HPDE6-E6E7 (cell line): ENCODE data around the gene CARM1.
"Not testable (repeated sequence)": the region's sequence is repeated elsewhere in the genome, so short reads cannot be mapped to it uniquely, and the experiment has no call there.

ENCODE experiments used
- DNase-seq: peaks from one replicate; pipeline ENCODE4 v3.0.0; 2011; ENCODE audit warnings: missing footprints; ENCODE audit errors: extremely low spot score

The CARM1 gene

DNA sequence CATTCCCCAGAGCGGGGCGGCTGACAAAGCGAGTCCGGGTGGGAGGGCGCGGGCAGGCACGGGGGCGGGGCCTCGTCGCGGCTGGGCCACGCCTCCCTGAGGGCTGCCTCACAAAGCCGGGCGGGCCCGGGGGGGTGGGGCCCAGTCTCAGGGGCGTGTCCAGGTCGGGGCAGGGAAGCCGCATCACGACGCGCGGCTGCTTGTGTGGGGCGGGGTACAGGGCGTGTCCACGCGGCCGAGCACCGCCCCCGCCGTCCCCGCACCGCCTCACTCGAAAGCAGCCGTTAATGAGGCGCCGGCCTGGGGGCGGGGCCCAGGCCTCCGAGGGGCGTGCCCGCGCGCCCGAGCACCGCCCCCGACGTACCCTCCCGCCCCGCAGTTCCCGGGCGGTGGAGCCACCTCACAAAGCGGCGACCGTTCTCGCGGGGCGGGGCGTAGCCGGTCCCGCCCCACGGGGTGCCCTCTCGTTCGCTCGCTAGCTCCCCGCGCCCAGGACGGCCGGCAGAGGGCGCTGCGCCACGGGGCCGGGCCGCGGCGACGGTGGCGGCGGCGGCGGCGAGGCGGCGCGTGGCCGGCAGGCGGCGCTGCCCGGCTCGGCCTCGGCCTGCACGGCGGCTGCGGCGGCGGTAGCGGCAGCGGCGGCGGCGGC lies at the start of gene CARM1:
Gene CARM1 (plus strand): TSS at position 599 of the 649 bp plus-strand sequence. CDS start 150 bp downstream, outside the sequence.
- DNase-seq: peak; percentile 95

GRCh38 chr19:10823690-10824089 lies 47.7 kb upstream of the CARM1 start:
- DNase-seq: no peak

- DNase-seq: no peak
Measured at GRCh38 chr19:10826231-10826630, 45.1 kb upstream of the CARM1 start.

DNA sequence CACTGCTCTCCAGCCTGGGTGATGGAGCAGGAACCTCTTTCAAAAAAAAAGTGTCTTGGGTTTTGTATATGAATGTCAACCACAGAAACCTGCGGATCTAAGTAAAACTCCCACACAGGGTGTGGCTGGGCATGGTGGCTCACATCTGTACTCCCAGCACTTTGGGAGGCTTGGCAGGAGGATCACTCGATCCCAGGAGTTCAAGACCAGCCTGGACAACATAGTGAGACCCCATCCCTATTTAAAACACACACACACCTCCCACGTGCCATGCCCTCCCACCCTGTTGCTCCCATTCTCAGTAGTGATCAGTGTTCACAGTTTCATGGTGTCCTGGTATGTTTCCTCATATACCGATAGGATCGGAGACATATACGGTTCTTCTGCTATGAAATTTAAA lies 44.5 kb upstream of the CARM1 start:
- DNase-seq: no peak

DNA sequence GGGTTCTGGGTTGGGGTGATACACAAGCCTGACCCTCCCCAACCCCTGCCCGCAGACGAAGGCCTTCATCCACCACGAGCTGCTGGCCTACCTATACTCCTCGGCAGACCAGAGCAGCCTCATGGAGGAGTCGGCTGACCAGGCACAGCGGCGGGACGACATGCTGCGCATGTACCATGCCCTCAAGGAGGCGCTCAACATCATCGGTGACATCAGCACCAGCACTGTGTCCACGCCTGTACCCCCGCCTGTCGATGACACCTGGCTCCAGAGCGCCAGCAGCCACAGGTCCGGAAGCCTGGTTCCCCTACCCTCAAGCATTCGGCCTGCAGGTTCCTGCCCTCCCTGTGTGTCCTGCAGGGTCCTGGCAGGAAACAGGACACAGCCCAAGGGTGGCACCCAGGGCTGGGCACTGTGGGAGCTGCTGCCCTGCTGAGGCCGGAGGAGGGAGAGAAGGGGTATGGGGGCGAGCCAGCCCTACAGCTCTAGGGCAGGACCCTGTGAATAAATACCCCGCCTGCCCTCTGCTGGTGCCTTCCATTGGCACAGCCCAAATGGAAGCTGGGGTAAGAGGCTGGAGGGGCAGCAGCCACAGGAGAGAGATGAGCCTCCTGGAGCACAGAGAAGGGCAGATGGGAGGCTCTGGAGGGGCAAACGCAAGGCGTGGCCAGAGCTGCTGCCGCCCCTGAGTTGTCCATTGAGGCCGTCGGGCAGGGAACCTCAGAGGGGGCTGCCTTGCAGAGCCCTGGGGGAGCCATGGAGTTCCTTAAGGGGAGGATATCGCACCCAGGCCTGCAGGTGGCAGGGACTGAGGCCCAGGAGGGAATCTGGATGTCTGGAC lies 42.2 kb upstream of the CARM1 start:
- DNase-seq: no peak

DNA sequence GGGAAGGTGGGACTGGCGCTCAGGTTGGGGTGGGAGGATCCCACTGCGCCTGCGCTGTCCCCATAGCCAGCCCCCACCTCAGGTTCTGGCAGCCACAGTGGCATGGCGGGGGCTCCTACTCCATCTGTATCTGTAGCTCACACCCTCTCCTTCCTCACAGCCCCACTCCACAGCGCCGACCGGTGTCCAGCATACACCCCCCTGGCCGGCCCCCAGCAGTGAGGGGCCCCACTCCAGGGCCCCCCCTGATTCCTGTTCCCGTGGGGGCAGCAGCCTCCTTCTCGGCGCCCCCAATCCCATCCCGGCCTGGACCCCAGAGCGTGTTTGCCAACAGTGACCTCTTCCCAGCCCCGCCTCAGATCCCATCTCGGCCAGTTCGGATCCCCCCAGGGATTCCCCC lies 41.4 kb upstream of the CARM1 start:
- DNase-seq: no peak

DNA sequence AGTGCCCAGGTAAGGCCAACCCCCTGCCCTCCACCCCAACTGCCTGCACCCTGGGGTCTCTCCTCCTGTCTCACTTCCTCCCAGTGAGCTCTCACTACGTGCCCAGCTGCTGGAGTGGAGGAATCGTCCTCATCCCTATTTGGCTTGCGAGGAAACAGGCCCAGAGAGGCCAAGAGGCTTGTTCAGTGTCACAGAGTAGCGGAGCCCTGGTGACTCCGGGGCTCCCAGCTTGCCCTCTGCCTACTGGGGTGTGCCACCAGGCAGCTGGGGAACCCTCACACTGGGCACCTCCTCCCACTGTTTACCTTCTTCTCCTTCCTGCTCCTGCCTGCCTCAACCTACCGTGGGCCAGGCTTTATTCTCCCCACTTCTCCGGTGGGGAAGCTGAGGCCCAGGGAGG lies 41.0 kb upstream of the CARM1 start:
- no peak for DNase-seq

DNA sequence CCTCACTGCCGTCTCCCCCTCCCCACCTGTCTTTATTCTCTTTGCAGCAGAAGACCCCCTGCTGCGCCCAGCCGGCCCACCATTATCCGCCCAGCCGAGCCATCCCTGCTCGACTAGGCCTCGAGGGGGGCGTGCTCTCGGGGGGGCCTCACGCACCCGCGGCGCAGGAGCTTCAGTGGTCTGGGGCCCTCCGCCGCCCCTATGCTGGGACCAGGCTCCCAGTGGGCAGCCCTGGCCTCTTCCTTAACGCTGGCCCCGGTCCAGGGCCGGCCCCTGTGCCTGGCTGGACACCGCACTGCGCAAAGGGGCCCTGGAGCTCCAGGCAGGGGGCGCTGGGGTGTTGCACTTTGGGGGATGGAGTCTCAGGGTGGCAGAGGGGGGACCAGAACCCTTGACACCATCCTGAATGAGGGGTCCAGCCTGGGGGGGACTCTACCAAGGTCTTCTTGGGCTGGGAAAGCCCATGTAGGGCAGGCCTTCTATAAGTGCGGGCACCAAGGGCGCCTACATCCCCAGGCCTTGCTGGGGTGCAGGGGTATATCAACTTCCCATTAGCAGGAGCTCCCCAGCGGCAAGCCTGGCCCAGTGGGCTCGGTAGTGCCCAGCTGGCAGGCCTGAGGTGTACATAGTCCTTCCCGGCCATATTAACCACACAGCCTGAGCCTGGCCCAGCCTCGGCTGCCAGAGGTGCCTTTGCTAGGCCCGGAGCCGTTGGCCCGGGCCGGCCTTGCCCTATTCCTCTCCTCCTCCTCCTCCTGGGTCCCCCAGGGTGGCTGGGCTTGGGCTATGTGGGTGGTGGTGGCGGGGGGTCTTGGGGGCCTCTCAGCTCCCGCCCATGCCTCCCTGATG lies 40.2 kb upstream of the CARM1 start:
- no peak for DNase-seq

- DNase-seq: no peak
Measured at GRCh38 chr19:10831987-10832938, 39.1 kb upstream of the CARM1 start.

DNA sequence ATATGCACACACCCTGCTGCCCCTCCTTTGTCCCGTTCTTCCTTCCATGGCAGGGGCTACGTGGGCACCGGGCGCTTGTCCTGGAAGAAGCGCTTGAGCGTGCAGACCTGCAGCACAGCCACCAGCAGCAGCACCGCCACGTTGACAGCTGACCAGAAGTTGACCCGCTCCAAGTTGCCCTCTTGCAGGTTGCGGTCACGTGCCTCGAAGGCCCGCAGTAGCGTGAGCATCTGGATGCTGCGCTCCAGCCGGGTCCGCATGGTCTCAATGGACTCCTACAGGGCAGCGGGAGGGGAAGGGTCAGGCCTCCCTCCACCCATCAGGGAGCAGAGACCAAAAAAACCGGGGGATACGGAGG lies 38.4 kb upstream of the CARM1 start:
- no peak for DNase-seq

DNA sequence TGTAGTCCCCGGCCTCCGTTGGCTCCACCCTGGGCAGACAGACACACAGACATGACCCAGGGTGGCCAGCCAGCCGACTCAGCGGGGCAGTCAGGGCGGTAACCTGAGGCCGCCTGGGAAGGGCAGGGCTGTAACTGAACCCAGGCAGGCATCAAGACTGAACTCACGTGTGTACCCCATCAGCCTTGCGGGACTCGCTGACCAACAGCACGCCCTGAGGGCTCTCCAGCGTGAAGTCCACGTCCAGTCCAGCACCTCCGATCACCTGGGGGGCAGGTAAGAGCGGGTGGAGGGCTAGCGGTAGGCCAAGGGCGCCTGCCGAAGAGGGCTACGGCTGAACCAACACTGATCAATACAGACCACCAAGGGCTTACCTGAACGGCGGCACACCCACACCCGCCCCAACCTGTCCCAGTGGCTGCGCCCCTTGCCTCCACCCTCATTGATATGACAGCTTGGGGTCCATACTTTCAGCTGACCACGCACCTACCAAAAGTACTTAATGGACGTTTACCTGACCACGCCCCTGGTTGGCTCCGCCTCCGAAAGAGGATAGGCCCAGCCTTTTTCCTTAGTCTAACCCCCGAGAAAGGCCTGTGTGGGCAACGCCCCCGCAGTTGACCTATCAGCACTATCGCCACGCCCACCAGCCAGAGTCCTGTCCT lies 36.1 kb upstream of the CARM1 start:
- peak; percentile 99 for DNase-seq

- peak; percentile 95 for DNase-seq
Measured at GRCh38 chr19:10835754-10836478, 35.4 kb upstream of the CARM1 start, which contains the start of gene TMED1. TMED1 (minus strand) TSS chr19:10836212; CDS start chr19:10836191, 21 bp downstream.

DNA sequence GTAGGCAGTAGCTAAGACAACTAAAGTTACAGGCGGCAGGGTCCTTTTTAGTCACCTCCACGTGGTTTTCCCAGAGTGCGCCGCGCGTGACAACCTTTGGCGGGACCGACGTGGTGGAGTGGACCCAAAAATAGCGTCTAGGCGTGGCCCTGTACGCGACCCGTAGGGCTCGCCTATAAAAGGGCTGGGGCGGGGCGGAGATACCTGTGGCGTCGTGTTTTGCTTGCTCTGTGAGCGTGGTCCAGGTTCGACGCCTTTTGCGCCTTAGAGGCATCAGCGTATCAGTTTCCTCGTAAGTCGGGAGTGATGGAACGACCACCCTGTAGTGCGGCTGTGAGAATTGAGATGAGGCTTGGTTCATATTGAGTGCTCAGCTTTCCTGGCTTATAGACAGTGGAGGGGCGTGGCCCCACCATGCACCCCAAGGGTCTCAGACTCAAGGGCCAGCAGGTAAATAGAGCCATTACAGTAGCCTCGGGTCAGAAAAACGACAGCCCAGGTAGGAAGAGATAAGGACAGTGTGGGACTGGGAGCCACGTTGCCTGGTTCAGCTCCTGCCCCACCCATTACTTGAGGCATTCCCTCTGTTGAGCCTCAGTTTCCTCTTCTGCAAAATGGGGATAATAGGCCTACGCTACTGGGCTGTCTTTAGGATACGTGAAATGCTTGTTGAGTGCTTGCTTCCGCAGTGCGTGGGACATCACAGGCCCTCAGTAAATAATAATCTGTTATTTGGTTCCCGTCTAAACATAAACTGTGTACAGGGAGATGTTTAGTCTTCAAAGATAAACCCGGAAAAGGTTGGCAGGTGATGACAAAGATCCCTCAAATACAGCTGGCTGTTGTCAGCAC lies 34.6 kb upstream of the CARM1 start:
- peak; percentile 78 for DNase-seq

- DNase-seq: not testable (repeated sequence)
Measured at GRCh38 chr19:10837649-10838048, 33.7 kb upstream of the CARM1 start.

DNA sequence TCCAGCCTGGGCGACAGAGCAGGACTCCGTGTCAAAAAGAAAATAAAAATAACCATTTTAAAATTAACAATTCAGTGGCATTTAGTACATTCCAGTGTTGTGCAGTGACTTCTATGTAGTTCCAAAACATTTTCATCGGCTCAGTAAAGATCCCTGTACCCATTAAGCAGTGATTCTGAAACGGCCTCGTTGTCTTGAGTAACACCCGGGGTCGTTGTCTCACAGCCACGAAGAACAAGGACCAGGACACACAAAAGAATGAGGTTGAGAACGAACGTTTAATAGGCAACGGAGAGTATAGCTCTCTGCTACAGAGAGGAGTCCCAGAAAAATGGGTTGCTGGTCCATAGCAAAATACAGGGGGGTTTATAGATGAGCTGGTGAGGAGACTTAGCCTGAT lies 33.0 kb upstream of the CARM1 start:
- no peak for DNase-seq

DNA sequence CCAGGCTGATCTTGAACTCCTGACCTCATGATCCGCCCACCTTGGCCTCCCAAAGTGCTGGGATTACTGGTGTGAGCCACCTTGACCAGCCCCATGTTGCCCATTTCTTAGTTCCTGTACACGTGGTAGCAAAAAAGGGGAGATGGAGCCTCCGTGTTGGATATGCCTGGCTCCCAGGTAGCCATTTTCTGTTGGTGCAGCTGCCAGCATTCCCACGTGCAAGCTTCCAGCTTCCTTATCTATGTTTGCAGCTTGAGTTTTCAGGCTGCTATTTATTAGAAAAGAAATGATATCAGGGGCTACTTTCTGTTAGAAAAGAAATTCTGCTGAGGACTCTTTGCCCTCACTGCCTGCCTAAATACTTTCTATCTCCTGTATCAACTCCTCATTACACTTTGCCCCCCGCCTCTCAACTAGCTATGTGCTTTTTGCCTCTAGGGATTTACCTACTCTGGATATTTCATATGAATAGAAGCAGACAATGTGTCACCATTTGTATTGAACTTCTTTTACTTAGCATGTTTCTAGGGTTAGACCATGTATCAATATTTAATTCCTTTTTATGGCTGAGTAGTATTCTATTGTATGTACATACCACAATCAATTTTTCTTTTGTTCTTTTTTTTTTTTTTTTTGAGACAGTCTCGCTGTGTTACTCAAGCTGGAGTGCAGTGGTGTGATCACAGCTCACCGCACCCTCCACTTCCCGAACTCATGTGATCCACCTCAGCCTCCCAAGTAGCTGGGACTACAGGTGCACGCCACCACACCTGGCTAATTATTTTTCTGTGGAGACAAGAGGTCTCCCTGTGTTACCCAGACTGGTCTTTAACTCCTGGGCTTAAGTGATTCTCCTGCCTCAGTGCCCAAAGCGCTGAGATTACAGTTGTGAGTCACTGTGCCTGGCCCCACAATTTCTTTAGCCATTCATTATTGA lies 32.0 kb upstream of the CARM1 start:
- DNase-seq: no peak

DNA sequence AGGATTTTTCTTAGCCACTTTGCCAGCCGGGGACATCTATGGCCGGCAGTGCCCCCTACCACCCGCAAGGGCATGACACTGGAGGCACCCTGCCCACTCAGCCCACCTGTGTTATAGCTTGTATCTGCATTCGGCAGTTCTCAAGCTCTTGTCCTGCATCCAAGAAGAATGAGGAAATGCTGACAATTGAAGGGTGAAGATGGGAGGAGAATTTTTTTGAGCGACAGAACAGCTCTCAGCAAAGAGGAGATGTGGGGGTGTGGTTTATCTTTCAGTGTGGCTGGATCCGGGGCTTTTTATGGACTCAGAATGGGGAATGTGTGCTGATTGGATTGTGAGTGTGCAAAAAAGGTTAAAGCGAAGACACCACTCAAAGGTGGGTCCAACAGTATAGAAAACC lies 28.6 kb upstream of the CARM1 start:
- DNase-seq: no peak
